GM19395 (cell line): ENCODE data around the gene RUNX1.
A peak's percentile ranks its signal among the peaks of the same experiment; 100 is the strongest.

Experiments
- ATAC-seq: cut with Tn5 transposase; IDR thresholded peaks from one replicate; pipeline ENCODE4 v1.9.1; 2021; ENCODE audit warnings: mild to moderate bottlenecking, moderate library complexity; ENCODE audit not compliant: unreplicated experiment

RUNX1 gene

GRCh38 chr21:34768326-34768725 lies 280.8 kb downstream of the RUNX1 start:
- no peak for ATAC-seq

DNA sequence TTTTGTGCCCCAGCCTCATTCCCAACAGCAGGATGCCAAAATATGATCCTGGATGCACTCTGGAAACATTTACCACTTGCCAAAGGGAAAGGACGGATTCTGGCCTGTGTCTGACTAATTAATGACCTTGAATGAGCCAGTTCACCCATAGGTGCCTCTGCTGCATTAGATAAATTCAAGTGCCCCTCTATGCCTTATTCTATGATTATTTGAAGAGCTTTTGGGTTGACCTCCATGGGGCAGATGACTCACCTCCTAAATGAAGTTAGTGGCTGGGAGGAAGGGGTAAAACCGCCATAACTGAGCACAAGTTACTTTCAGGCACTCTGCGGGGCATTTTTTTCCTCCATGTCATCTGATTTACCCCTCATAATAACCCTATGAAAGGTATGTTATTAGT lies 282.2 kb downstream of the RUNX1 start:
- ATAC-seq: no peak

- ATAC-seq: no peak
Observed at GRCh38 chr21:34765619-34766018, 283.5 kb downstream of the RUNX1 start.

GRCh38 chr21:34764715-34765284 lies 284.3 kb downstream of the RUNX1 start:
- ATAC-seq: no peak

- ATAC-seq: no peak
Observed at GRCh38 chr21:34762786-34763185, 286.3 kb downstream of the RUNX1 start.

DNA sequence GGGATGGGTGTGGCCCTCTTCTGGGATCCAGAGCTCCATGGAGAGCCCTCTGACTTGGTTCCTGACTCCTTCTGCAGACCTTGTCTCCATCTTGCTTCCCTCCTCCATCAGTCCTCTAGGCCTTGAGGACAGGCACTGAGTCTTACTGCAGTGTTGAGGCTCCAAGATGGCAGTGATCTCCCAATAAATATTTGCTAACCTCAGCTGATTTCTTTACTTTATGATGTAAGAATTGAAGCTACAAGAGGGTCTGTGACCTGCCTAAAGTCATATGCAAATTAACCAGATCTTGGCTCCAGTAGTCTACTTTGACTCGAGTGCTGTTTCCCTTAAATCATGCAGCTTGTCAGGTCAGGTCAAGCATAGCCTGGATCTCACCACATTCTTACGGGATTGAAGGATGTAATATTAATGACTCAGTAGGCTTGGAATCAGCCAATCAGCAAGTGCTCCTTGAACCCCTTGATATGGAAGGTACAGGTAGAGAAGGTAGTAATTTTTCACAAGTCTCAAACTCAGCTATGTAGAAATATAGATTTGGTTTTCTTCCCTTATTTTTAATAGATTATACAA lies 287.3 kb downstream of the RUNX1 start:
- ATAC-seq: no peak

GRCh38 chr21:34754690-34755647 lies 294.1 kb downstream of the RUNX1 start:
- no peak for ATAC-seq

GRCh38 chr21:34748862-34749261 lies 300.2 kb downstream of the RUNX1 start:
- no peak for ATAC-seq

GRCh38 chr21:34745557-34746255 lies 303.4 kb downstream of the RUNX1 start:
- ATAC-seq: peak; percentile 91

DNA sequence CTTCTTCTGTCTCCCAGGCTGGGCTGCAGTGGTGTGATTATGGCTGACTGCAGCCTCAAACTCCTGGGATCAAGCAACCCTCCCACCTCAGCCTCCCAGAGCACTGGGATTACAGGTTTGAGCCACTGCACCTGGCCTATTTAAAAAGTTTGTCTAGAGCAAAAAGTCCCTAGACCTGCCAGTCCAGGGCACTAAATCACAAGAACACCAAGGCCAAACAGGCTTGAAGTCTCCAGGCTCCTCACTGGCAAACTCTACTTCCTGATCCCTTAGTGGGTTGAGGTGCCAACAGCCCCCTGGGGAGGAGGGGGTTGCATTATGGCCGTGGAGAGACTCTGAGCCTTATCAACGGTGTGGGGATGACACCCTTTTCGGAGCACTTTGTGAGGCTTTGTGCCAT lies 304.3 kb downstream of the RUNX1 start:
- ATAC-seq: no peak

DNA sequence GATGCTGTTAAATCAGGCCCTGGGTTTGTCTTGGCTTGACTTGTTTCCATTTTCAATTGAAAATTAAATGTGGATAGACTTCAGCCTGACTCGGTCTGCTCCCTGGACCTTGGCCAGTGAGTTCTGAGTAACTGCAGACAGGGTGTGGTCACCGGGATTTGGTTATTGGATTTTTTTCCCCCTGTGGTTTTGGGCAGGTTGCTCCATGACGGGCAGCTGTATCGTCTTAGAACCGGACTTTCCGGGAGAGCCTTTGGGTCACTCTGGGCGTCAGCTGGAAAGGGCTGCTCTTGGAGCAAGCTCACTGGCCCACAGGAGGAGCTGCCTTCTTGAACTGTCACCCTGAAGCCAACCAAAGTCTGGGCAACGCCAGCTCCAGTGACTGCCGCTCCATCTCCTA lies 305.3 kb downstream of the RUNX1 start:
- ATAC-seq: no peak

DNA sequence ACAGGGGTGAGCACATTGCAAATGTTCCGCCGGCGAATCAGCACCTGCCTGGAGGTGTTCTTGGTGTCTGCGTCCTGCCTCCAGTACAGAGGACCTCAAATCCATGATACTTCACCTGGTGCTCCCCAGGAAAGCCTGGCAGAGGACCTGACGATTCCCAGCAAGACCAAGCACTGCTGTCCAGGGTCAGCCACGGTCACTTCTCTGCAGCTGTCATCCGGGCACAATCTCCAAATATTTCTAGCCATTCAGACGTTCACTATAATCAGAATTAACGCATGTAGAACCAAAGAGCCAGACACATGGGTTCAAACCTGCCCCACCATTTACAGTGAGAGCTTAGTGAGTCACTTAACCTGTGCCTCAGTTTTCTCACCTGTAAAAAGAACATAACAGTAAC lies 305.8 kb downstream of the RUNX1 start:
- no peak for ATAC-seq

GRCh38 chr21:34740198-34740597 lies 308.9 kb downstream of the RUNX1 start:
- ATAC-seq: no peak
